SW 1271 (cell line): ENCODE data around the gene ZNF142.

Source experiments
- DNase-seq, 2 experiments: peaks; one replicate each; lab custom pipeline; 2025; lab: John Stamatoyannopoulos, UW

Gene ZNF142

GRCh38 chr2:218659258-218659987 is at the start of gene ZNF142, which contains the start of gene BCS1L:
ZNF142 (minus strand) TSS chr2:218659623; CDS start chr2:218656429, 3,194 bp downstream.
BCS1L (plus strand) TSS chr2:218659683; CDS start chr2:218660988, 1,305 bp downstream.
- peak; percentile 75 to 90 for DNase-seq

GRCh38 chr2:218708086-218708485 is 48.7 kb upstream of the ZNF142 start:
- DNase-seq: no peak

GRCh38 chr2:218703341-218703740 is 43.9 kb upstream of the ZNF142 start:
- DNase-seq: no peak

- DNase-seq: no peak
These were observed 42.4 kb upstream of the ZNF142 start for GRCh38 chr2:218701806-218702205.

GRCh38 chr2:218698885-218699284 is 39.5 kb upstream of the ZNF142 start:
- no peak for DNase-seq

GRCh38 chr2:218694405-218695145 is 35.2 kb upstream of the ZNF142 start:
- no peak for DNase-seq

GRCh38 chr2:218691234-218691633 is 31.8 kb upstream of the ZNF142 start:
- DNase-seq: no peak

- DNase-seq: peak; percentile 40 to 79
These were observed 28.1 kb upstream of the ZNF142 start for GRCh38 chr2:218687400-218688060.

- no peak for DNase-seq
These were observed 20.6 kb upstream of the ZNF142 start for GRCh38 chr2:218680061-218680460.

- no peak for DNase-seq
These were observed 19.7 kb upstream of the ZNF142 start for GRCh38 chr2:218679119-218679518.

- peak; percentile 78 to 95 for DNase-seq
These were observed 12.5 kb upstream of the ZNF142 start, which contains the start of the genes RNF25 and STK36 for GRCh38 chr2:218671654-218672566. RNF25 (minus strand) TSS chr2:218672002; CDS start chr2:218671970, 32 bp downstream. STK36 (plus strand) TSS chr2:218672086; CDS start chr2:218672830, 744 bp downstream.

- DNase-seq: peak in 1 of 2 experiments; percentile 60
These were observed 11.8 kb upstream of the ZNF142 start for GRCh38 chr2:218671097-218671653.

- no peak for DNase-seq
These were observed 5.2 kb upstream of the ZNF142 start for GRCh38 chr2:218664653-218665052.

GRCh38 chr2:218663901-218664300 is 4.5 kb upstream of the ZNF142 start:
- DNase-seq: no peak

- no peak for DNase-seq
These were observed 3.4 kb upstream of the ZNF142 start for GRCh38 chr2:218662827-218663226.

- DNase-seq: no peak
These were observed 3.0 kb upstream of the ZNF142 start for GRCh38 chr2:218662377-218662776.

- DNase-seq: no peak
These were observed 550 bp upstream of the ZNF142 start for GRCh38 chr2:218659988-218660358.

GRCh38 chr2:218658671-218659257 is 659 bp downstream of the ZNF142 start:
- peak; percentile 23 to 60 for DNase-seq

GRCh38 chr2:218655751-218656150 is 3.7 kb downstream of the ZNF142 start:
- DNase-seq: no peak

- no peak for DNase-seq
These were observed 10.7 kb downstream of the ZNF142 start for GRCh38 chr2:218648787-218649100.
